GM12874 (cell line): ENCODE results near the gene ZNF343.

Source experiments
- CTCF ChIP-seq: IDR thresholded peaks from 2 replicates; pipeline ENCODE4 v1.5.1; 2011; ENCODE audit warnings: low read depth, mild to moderate bottlenecking, control low read depth, low read length, moderate library complexity; ENCODE audit not compliant: insufficient read depth

ZNF343 gene

GRCh38 chr20:2538356-2538755 is 29.6 kb upstream of the ZNF343 start:
- no peak for TF ChIP-seq CTCF

- TF ChIP-seq CTCF, result no peak
Observed at GRCh38 chr20:2537101-2537500, 28.4 kb upstream of the ZNF343 start.

- TF ChIP-seq CTCF, result no peak
Observed at GRCh38 chr20:2536560-2536986, 27.9 kb upstream of the ZNF343 start, which contains the start of gene TMC2. TSS of gene TMC2 (plus strand) at chr20:2536573. CDS start at chr20:2536622, 49 bp downstream.

GRCh38 chr20:2535711-2536559 is 27.2 kb upstream of the ZNF343 start:
- no peak for TF ChIP-seq CTCF

GRCh38 chr20:2533118-2533517 is 24.4 kb upstream of the ZNF343 start:
- no peak for TF ChIP-seq CTCF

- no peak for TF ChIP-seq CTCF
Observed at GRCh38 chr20:2528671-2529271, 20.1 kb upstream of the ZNF343 start.

GRCh38 chr20:2527762-2528161 is 19.0 kb upstream of the ZNF343 start:
- no peak for TF ChIP-seq CTCF
